ENCODE measurements around the gene GPHN. TPM values are rescaled to one million over a fixed set of nuclear protein-coding genes. Genes with fewer than 3 reads are reported as not detected.

The GPHN gene
- total RNA-seq, 1 donor from 2014 or later = 8.8 TPM

GRCh38 chr14:66975251-66975650 lies 467.3 kb downstream of the GPHN start:
- no peak overlapping the region for H3K4me3 ChIP-seq (ENCODE audit: low read depth, low read length)
- no peak for TF ChIP-seq CTCF (conservative IDR thresholded peaks at IDR 0.05; ENCODE audit: low read depth, low read length)
- no peak for DNase-seq (ENCODE audit: low read depth)

- DNase-seq (ENCODE audit: low read depth) = no peak
- no peak overlapping the region for H3K4me3 ChIP-seq (ENCODE audit: low read depth, low read length)
- TF ChIP-seq CTCF (conservative IDR thresholded peaks at IDR 0.05; ENCODE audit: low read depth, low read length) = no peak
These were observed 471.4 kb downstream of the GPHN start for GRCh38 chr14:66979101-66979974.

DNA sequence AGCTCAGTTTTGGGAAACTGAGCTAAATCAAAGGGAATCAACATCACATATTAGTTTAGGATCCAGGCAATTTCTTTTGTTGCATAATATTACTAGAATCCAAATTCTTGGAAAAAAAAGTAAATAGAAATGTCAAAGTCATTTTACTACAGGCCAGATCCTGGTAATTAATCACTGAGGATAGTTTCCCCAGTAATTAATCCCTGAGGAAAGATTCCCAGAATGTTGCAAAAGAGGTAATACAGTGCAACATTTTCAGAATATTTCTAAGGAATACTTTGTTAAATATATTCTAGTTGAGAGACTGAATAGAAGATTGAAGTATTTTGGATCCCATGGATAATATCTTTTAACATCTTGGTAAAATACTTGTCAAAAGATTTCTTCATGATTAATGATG lies 474.3 kb downstream of the GPHN start:
- no peak overlapping the region for H3K4me3 ChIP-seq (ENCODE audit: low read depth, low read length)
- no peak for TF ChIP-seq CTCF (conservative IDR thresholded peaks at IDR 0.05; ENCODE audit: low read depth, low read length)
- no peak for DNase-seq (ENCODE audit: low read depth)

- TF ChIP-seq CTCF (conservative IDR thresholded peaks at IDR 0.05; ENCODE audit: low read depth, low read length) = no peak
- no peak overlapping the region for H3K4me3 ChIP-seq (ENCODE audit: low read depth, low read length)
These were observed 484.8 kb downstream of the GPHN start for GRCh38 chr14:66992776-66993175.

GRCh38 chr14:66993512-66993911 lies 485.6 kb downstream of the GPHN start:
- no peak overlapping the region for H3K4me3 ChIP-seq (ENCODE audit: low read depth, low read length)
- DNase-seq (ENCODE audit: low read depth) = no peak
- no peak for TF ChIP-seq CTCF (conservative IDR thresholded peaks at IDR 0.05; ENCODE audit: low read depth, low read length)

More at GRCh38 chr14:66992776-66993175, 484.8 kb downstream of the GPHN start:
- no peak for DNase-seq (ENCODE audit: low read depth)

GRCh38 chr14:66998013-66998412 lies 490.1 kb downstream of the GPHN start:
- no peak for TF ChIP-seq CTCF (conservative IDR thresholded peaks at IDR 0.05; ENCODE audit: low read depth, low read length)
- no peak overlapping the region for H3K4me3 ChIP-seq (ENCODE audit: low read depth, low read length)
- no peak for DNase-seq (ENCODE audit: low read depth)

- no peak for TF ChIP-seq CTCF (conservative IDR thresholded peaks at IDR 0.05; ENCODE audit: low read depth, low read length)
- H3K4me3 ChIP-seq (ENCODE audit: low read depth, low read length) = no peak overlapping the region
- no peak for DNase-seq (ENCODE audit: low read depth)
These were observed 492.0 kb downstream of the GPHN start for GRCh38 chr14:66999978-67000377.

Measured in epithelial cell of proximal tubule (primary cell).